ENCODE data around the gene JAML. TPM values are rescaled to one million over a fixed set of nuclear protein-coding genes. Genes with fewer than 3 reads are reported as not detected.

The JAML gene
- total and polyA plus RNA-seq, 2 of the 8 experiments (the other 6 are each of a cell fraction or from before 2014, with no cell fraction given) = 0.12 to 0.58 TPM

DNA sequence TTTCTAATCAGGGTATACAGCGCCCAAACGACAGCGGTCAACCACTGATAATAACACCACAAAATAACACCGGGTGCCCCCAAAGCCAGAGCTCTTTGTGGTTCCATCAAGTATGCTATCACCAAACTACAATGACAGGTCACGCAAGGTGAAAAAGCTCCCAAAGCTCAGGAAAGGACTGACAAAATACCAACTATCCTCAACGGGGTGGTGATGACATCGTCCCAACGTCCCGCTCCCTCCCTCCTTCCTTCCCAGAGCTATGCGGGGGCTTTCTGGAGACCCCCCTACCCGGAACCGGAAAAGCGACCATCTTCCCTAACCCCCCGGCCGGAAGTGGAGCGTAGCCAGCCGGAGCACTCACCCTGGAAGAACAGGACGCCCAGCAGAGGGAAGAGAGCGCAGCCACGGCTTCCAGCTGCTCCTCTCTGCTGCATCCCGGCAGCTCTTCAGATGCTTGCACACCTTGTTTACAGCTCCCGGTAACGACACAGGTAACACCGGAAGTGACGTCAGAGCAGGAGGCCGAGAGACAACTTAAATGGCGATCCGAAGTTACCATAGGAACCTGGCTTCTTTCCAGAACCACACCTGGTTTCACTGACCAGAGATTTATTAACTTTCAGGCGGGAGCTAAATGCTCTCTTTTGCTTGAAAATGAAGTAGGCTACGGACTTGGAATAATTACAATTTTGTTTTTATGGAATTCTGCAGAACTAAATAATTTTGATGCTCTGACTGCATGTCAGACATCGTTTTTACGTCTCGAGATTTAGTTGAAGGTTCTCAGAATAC lies 27.2 kb upstream of the JAML start, which contains the start of gene MPZL3 (continued):
- TF ChIP-seq KDM4A (IDR thresholded peaks at IDR 0.05; ENCODE audit: low read depth, low read length, severe bottlenecking) = peak; percentile 99
- no peak; a peak in 1 of 4 replicates for TF ChIP-seq HDAC2 (IDR thresholded peaks at IDR 0.05; ENCODE audit: borderline replicate concordance in 1 of 2, low read depth in 2 of 2, low read length in 2 of 2)
- TF ChIP-seq TEAD4 (IDR thresholded peaks at IDR 0.05; ENCODE audit: low read depth, low read length) = peak; percentile 26; the same call in 1 of the 2 replicates

Data from H1 (cell line).